GM12873 (cell line): ENCODE results near the gene DDX59.

Experiments
- CTCF ChIP-seq: IDR thresholded peaks from 2 replicates; pipeline ENCODE4 v1.5.1; 2012; ENCODE audit warnings: low read depth, mild to moderate bottlenecking, moderate library complexity, low read length, control low read depth; ENCODE audit not compliant: insufficient read depth; ENCODE audit errors: missing control alignments

DDX59 gene

GRCh38 chr1:200670242-200671118 lies 773 bp upstream of the DDX59 start:
- no peak for TF ChIP-seq CTCF

GRCh38 chr1:200668514-200669313 lies 993 bp downstream of the DDX59 start:
- TF ChIP-seq CTCF, result no peak

GRCh38 chr1:200666309-200666708 lies 3.4 kb downstream of the DDX59 start:
- TF ChIP-seq CTCF, result no peak

- no peak for TF ChIP-seq CTCF
These were observed 3.8 kb downstream of the DDX59 start for GRCh38 chr1:200665861-200666260.

GRCh38 chr1:200660719-200661118 lies 9.0 kb downstream of the DDX59 start:
- no peak for TF ChIP-seq CTCF

- TF ChIP-seq CTCF, result no peak
These were observed 10.4 kb downstream of the DDX59 start for GRCh38 chr1:200659269-200659668.
